Ammon's horn (tissue), 1 donor: ENCODE data around the gene THSD7A.

ENCODE experiments used
- DNase-seq: peaks from one replicate; pipeline ENCODE4 v3.0.0-alpha.2; 2016; ENCODE audit warnings: low spot score

Gene THSD7A

GRCh38 chr7:11331128-11332102 lies 500.6 kb downstream of the THSD7A start:
- no peak for DNase-seq

GRCh38 chr7:11330717-11331116 lies 501.3 kb downstream of the THSD7A start:
- DNase-seq: no peak

GRCh38 chr7:11330208-11330607 lies 501.8 kb downstream of the THSD7A start:
- no peak for DNase-seq

DNA sequence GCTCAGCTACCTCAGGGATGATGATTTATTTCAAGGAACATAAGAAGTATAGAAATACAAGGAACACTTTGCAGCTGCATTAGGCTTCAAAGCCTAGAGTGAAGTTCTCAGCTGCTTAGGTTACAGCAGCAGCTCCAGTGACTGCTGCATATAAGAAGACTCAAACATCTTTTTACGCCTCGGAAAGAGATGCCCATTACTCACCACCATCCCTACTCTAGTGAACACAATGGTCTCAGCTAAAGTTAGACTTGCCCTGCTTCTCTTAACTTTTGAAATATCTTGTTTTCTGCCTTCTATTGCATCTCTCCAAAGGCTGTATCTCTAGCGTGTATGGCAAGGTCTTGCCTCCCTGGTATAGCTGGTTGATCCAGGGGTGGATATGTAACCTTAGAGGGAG lies 502.4 kb downstream of the THSD7A start:
- DNase-seq: no peak

DNA sequence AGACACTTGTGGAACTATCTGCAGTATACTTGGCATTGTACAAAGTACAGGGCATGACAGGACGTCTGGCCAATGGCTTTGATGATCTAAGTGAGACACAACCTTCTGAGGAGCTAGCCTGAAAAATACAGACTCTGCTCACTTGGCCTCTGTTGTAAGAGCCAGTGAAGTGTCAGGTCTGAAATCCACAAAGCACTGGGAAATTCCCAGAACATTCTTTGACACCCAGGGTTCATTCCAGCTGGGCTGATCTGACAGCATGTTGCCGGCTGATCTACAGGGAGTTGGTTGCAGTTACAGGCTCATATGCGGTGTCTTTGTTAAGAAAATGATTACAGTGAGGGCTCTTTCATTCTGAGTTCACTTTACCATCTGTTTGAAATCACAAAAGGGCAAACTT lies 503.7 kb downstream of the THSD7A start:
- DNase-seq: no peak

DNA sequence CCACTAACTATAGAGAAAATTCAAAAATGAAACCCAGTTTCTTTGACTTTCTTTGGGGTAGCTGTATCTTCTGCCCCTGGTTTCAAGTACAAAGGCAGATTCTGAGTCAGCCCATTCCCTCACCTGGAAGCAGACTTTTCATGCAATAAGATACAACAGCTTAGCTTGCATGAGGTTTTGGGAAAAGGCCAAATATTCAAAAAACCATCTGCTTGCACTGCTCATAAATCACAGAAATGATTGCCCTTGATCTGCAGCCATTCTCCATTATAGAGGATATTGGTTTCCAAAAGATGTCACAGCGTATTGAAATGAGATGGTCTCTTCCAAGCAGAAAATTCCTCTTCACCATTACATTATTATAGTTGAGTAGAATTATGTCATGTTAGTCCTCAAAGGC lies 504.4 kb downstream of the THSD7A start:
- DNase-seq: no peak
